GM12878 (cell line): ENCODE results near the gene TEX51. TPM values are rescaled to one million over a fixed set of nuclear protein-coding genes. Genes with fewer than 3 reads are reported as not detected.

Source experiments
- ATAC-seq: fragments of 200-7000 bp; cut with Tn5 transposase; 3 replicates; pipeline ENCODE4 v1.9.1; 2020; ENCODE audit warnings: mild to moderate bottlenecking, moderate library complexity
- BruUV-seq: library from RNA; stranded (reverse); fragments of 400-500 nt; replicated peaks from 2 replicates; lab custom pipeline; 2021; lab: Mats Ljungman, UMichigan
- CTCF ChIA-PET: fragments of 300-600 bp; sonication (Branson Sonifier 250); formaldehyde crosslinking; extraction: SDS; loops from one replicate; lab custom pipeline; 2021; ENCODE audit warnings: inconsistent platforms; lab: Yijun Ruan, JAX
- POLR2A ChIA-PET: fragments of 350-600 bp; formaldehyde crosslinking; extraction: SDS; loops from one replicate; lab custom pipeline; 2021; ENCODE audit warnings: inconsistent platforms; lab: Charles Lee
- RAD21 ChIA-PET: fragments of 300-600 bp; sonication (Branson Sonifier 250); formaldehyde crosslinking; loops from one replicate; lab custom pipeline; 2023; ENCODE audit warnings: antibody characterized with exemption; ENCODE audit not compliant: unreplicated experiment; lab: Charles Lee
- SMC1A ChIA-PET: fragments of 300-600 bp; sonication (Branson Sonifier 250); formaldehyde crosslinking; loops from one replicate; lab custom pipeline; 2023; ENCODE audit not compliant: unreplicated experiment, uncharacterized antibody; lab: Charles Lee
- DNase-seq: peaks from one replicate; pipeline ENCODE4 v3.0.0-alpha.2; 2011; ENCODE audit warnings: low read depth, low spot score
- FAIRE-seq: peaks from 3 replicates; lab custom pipeline; 2011; peaks lifted over from hg19 to GRCh38; lab: Jason Lieb, UNC
- H2AFZ ChIP-seq: 2 replicates; pipeline ENCODE4 v1.6.0; 2011; ENCODE audit warnings: low read depth, low read length, control low read depth; ENCODE audit not compliant: control insufficient read depth
- H3K27ac ChIP-seq: 2 replicates; pipeline ENCODE4 v1.5.1; 2011; ENCODE audit warnings: control low read depth; ENCODE audit not compliant: control insufficient read depth, insufficient read depth
- H3K27me3 ChIP-seq, 2 experiments: replicated peaks in 1 of 2; 2 replicates each; pipeline versions ENCODE4 v1.6.0 to v1.6.1; 2011; ENCODE audit warnings: low read length in 1 of 2; ENCODE audit not compliant: control insufficient read depth in 2 of 2, insufficient read depth in 2 of 2
- H3K36me3 ChIP-seq, 2 experiments: 2 replicates each; pipeline ENCODE4 v1.5.1; 2011; ENCODE audit warnings: low read length in 1 of 2; ENCODE audit not compliant: control insufficient read depth in 2 of 2, insufficient read depth in 2 of 2
- H3K4me1 ChIP-seq: 2 replicates; pipeline ENCODE4 v1.6.1; 2011; ENCODE audit warnings: mild to moderate bottlenecking, low read length, moderate library complexity, mixed read lengths; ENCODE audit not compliant: control insufficient read depth, insufficient read depth
- H3K4me2 ChIP-seq: 2 replicates; pipeline ENCODE4 v1.6.0; 2011; ENCODE audit warnings: control low read depth; ENCODE audit not compliant: control insufficient read depth, insufficient read depth
- H3K4me3 ChIP-seq: fragments of 200-600 bp; sonication (generic); 2 replicates; pipeline ENCODE4 v1.5.1; 2016
- H3K79me2 ChIP-seq: 2 replicates; pipeline ENCODE4 v1.6.0; 2011; ENCODE audit warnings: low read length; ENCODE audit not compliant: control insufficient read depth, insufficient read depth
- H3K9ac ChIP-seq: 2 replicates; pipeline ENCODE4 v1.8.0; 2011; ENCODE audit warnings: low read length, control low read depth, mixed read lengths; ENCODE audit not compliant: control insufficient read depth, insufficient read depth
- H3K9me3 ChIP-seq: replicated peaks from 3 replicates; pipeline ENCODE4 v1.5.1; 2011; ENCODE audit warnings: mild to moderate bottlenecking, low read length; ENCODE audit not compliant: control insufficient read depth, insufficient read depth
- H4K20me1 ChIP-seq: 2 replicates; pipeline ENCODE4 v1.6.0; 2011; ENCODE audit not compliant: control insufficient read depth, insufficient read depth
- ASH2L ChIP-seq: fragments of 300-600, 200-600 bp; sonication (generic); IDR thresholded peaks from 2 replicates; pipeline ENCODE4 v1.6.1; 2017; ENCODE audit warnings: low read depth, mild to moderate bottlenecking, borderline replicate concordance
- CBX5 ChIP-seq: sonication (generic); IDR thresholded peaks from 2 replicates; pipeline ENCODE4 v1.6.1; 2016; ENCODE audit warnings: low read depth, moderate library complexity, mild to moderate bottlenecking, inconsistent platforms
- EGR1 ChIP-seq, 2 experiments: IDR thresholded peaks; 1 replicate in 1 of 2; 2 replicates in 1 of 2; pipeline ENCODE4 v1.6.1; 2011 to 2012; ENCODE audit warnings: low read depth in 2 of 2, low read length in 2 of 2, borderline replicate concordance in 1 of 2, mild to moderate bottlenecking in 1 of 2, moderate library complexity in 1 of 2
- EZH2 ChIP-seq: IDR thresholded peaks from 2 replicates; pipeline ENCODE4 v1.6.1; 2012; ENCODE audit warnings: low read depth, mild to moderate bottlenecking, control low read depth, inconsistent platforms, low read length, borderline replicate concordance; ENCODE audit not compliant: control insufficient read depth
- HDAC2 ChIP-seq: fragments of 200-600 bp; sonication (generic); IDR thresholded peaks from 2 replicates; pipeline ENCODE4 v1.6.1; 2017
- MEF2A ChIP-seq: IDR thresholded peaks from 2 replicates; pipeline ENCODE4 v1.6.1; 2011; ENCODE audit warnings: low read depth, mild to moderate bottlenecking, low read length, moderate library complexity; ENCODE audit not compliant: insufficient read depth
- PML ChIP-seq: IDR thresholded peaks from 2 replicates; pipeline ENCODE4 v1.6.1; 2012; ENCODE audit warnings: low read length, inconsistent platforms
- POLR2AphosphoS2 ChIP-seq: IDR thresholded peaks from 2 replicates; pipeline ENCODE4 v1.6.1; 2011; ENCODE audit warnings: low read depth, mild to moderate bottlenecking, low read length, improper control_type of control experiment, moderate library complexity
- RAD21 ChIP-seq: IDR thresholded peaks from 2 replicates; pipeline ENCODE4 v1.6.1; 2011; ENCODE audit warnings: mild to moderate bottlenecking, low read depth, low read length, moderate library complexity; ENCODE audit not compliant: insufficient read depth
- RUNX3 ChIP-seq: IDR thresholded peaks from 2 replicates; pipeline ENCODE4 v1.6.1; 2012; ENCODE audit warnings: low read length, inconsistent platforms
- SRF ChIP-seq, 2 experiments: IDR thresholded peaks; 2 replicates each; pipeline ENCODE4 v1.6.1; 2011; ENCODE audit warnings: low read depth in 2 of 2, low read length in 2 of 2, mild to moderate bottlenecking in 1 of 2, moderate library complexity in 1 of 2
- ZBED1 ChIP-seq: IDR thresholded peaks from 2 replicates; pipeline ENCODE4 v1.6.1; 2016; ENCODE audit warnings: borderline replicate concordance
- WGBS: methylation state at CpG from one replicate; pipeline ENCODE4 v1.1.6; 2016; ENCODE audit warnings: low lambda C conversion rate; ENCODE audit not compliant: insufficient replicate concordance, insufficient coverage; ENCODE audit errors: missing lambda C conversion rate; 5-methylcytosine and 5-hydroxymethylcytosine counted together
- in situ Hi-C: fragments of 300-500 bp; cut with MboI; formaldehyde crosslinking; loops from 9 replicates; pipeline ENCODE4 v1.14.3; 2018; ENCODE audit warnings: mixed read lengths
- intact Hi-C: fragments of 100-400 bp; cut with micrococcal nuclease; formaldehyde crosslinking; loops from one replicate; pipeline ENCODE4 v1.14.2; 2022; ENCODE audit not compliant: unreplicated experiment
- polyA plus RNA-seq, 11 experiments: library from polyadenylated mRNA; depleted of rRNA in 4 of 11; unstranded in 6 of 11; stranded (reverse) in 5 of 11; fragments of >200 nt; fragmentation: Nextera tagmentation in 4 of 11; fragmentation: Illumina TruSeq in 1 of 11; extraction: Ambion mirVana in 4 of 11; extraction: Trizol in 1 of 11; gene quantifications; 1 replicate in 1 of 11; 2 replicates in 10 of 11; pipeline versions ENCODE4 v1.2.1 to v1.2.3, GENCODE V29; 2011 to 2016; ENCODE audit warnings: inconsistent platforms in 2 of 11, missing spikeins in 2 of 11, low read depth in 1 of 11
- total RNA-seq, 4 experiments: library from RNA; depleted of rRNA in 3 of 4; stranded (reverse); fragments of >200 nt in 3 of 4; fragmentation: Illumina TruSeq in 1 of 4; extraction: Trizol in 1 of 4; gene quantifications; 2 replicates each; pipeline versions ENCODE4 v1.2.1 to v1.2.3, GENCODE V29; 2013 to 2021
- TF ChIP-seq, protein P1 (sequence below): IDR thresholded peaks from 2 replicates; pipeline ENCODE4 v1.6.1; 2011; ENCODE audit warnings: low read depth, mild to moderate bottlenecking, low read length, moderate library complexity, borderline replicate concordance; ENCODE audit errors: extremely low read depth

The TEX51 gene
- total and polyA plus RNA-seq, 10 of the 15 experiments (the other 5 are each of a cell fraction or from before 2014, with no cell fraction given) = not detected

- POLR2A ChIA-PET = no interaction called here
- no peak for FAIRE-seq
- WGBS = 0% methylated on average over 2 of the region's 2 CpGs
- no peak for ATAC-seq
- Histone ChIP-seq H2AFZ (no peak overlapping the region), H3K4me3 (no peak overlapping the region), H3K4me1 (no peaks in the 10 kb centered on the region), H3K27ac (no peak overlapping the region), H3K27me3 (no peaks in the 10 kb centered on the region; a peak in 1 of 4 replicates), H3K4me2 (no peak overlapping the region), H4K20me1 (no peaks in the 10 kb centered on the region), H3K79me2 (no peaks in the 10 kb centered on the region), H3K9ac (no peak overlapping the region), H3K9me3 (no peaks in the 10 kb centered on the region), H3K36me3 (no peaks in the 10 kb centered on the region)
- RAD21 ChIA-PET = no interaction called here
- intact Hi-C loops = loop anchor here (10.0 kb wide), 1 partner anchor 173 kb away; no protein-coding TSS in a partner anchor
- TF ChIP-seq RAD21 (no peak), POLR2AphosphoS2 (no peak), ZBED1 (no peak), HDAC2 (no peak), RUNX3 (no peak), EGR1 (IDR thresholded peaks at IDR 0.05; ENCODE audit: borderline replicate concordance in 1 of 2, low read depth in 2 of 2, low read length in 2 of 2) (no peak), CBX5 (no peak), SRF (IDR thresholded peaks at IDR 0.05; ENCODE audit: low read depth in 2 of 2, low read length in 2 of 2) (no peak), PML (no peak), MEF2A (no peak), ASH2L (no peak), EZH2 (no peak)
- TF ChIP-seq, protein P1, sequence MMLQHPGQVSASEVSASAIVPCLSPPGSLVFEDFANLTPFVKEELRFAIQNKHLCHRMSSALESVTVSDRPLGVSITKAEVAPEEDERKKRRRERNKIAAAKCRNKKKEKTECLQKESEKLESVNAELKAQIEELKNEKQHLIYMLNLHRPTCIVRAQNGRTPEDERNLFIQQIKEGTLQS = no peak
- in situ Hi-C loops = no loop called here
- no TSS peak for BruUV-seq
- DNase-seq = no peak
- SMC1A ChIA-PET = no interaction called here
- CTCF ChIA-PET = no interaction called here
Measured at GRCh38 chr2:126882181-126882580, 16.5 kb upstream of the TEX51 start.
